Measurements from ENCODE around the gene ALK.

The ALK gene

DNA sequence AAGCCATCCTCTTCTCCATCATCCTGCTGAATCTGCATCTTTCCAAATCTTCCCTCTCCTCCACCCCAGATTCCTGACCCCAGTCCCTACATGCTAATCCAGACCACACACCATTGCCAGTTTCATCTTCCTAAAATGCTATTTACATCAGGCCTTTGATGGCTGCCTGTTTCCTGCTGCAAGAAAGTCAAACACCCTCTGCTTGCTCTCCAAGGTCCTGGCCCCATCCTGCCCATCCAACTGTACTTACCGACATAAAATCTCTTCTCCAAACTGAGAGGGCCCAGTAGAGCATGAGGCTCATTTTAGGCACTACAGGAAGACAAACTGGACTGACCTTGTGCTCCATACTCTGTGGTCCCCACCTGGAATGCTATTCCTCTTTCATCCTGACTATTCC is 19.0 kb downstream of the ALK start:
- no peak for DNase-seq (ENCODE audit: low spot score)

DNA sequence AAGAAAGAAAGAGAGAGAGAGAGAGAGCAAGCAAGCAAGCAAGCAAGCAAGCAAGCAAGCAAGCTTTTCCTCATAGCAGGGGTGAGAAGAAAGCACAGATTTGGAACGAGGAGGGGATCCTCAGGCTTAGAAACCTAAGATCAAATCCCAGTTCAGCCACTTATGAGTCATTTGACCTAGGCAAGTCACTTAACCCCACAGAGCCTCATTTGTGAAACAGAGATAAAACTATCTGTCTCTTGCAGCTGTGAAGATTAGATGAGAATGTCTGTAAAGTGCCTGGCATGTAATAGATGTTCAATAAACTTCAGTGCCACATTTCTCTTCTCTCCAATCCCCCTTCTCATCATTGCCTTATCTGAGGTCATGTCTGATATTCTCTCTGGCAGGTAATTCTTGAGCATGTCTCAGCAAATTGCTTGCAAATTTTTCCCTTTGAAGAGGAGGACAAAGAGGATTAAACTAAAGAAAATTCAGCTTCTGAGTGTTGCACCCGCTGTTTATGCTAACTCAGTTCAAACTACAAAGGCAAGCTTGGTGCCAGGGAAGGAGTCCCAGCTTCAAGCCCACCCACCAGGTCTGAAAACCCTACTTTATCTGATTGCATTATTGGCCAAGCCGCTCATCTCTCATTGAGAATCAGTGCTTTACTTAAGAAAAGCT is 20.3 kb downstream of the ALK start:
- DNase-seq (ENCODE audit: low spot score), result no peak

DNA sequence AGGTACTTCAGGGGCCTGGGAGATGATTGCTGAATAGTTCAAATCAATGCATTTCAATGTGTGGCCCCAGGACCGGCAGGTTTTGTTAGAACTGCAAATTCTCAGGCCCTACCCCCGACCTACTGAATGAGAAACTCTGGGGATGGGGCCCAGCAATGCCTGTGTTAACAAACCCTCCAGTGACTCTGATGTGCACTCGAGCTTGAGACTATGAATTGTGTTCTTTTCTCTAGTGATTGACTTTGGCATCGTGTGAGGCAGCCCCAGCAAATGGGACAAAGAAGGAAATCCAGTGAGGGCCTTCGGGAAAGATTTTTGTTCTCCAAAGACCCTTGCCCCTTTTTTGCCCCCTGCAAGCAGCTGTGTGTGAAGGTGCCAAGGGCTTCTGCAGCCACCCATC is 22.4 kb downstream of the ALK start:
- DNase-seq (ENCODE audit: low spot score), result no peak

DNA sequence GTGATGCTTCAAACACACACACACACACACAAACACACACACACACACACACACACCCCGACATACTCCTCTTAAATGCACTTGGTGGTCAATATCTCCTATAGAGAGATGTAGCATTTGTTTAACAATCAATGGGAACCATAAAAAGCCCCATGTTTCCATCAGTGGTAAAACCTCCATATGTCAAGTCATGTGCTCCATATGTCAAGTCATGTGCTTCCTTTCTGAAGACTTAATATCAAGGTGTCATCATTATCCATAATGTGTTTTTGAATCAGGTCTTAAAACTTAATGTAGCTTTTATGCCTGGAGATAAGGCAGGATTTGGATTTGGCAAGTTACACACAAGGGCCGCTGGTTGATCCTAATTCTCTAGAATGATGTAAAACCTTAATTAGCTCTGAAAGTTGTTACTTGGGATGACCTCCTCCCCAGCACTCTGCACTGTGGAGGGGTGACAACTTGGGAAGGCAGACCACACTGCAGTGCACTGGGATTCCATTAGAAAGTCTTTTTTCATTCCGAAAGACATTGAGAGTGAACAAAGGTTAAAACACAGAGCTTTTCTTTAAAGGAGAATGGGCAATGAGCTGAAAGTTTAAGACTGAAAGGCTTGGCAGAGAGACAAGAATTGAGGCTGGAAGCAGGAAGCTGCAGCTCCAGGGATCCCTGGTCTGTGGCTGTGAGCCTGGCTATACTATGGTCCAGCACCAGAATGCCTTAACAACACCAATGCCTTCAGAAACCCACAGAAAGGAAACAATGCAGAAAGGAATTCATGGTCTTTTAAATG is 26.4 kb downstream of the ALK start:
- DNase-seq (ENCODE audit: low spot score), result no peak

DNA sequence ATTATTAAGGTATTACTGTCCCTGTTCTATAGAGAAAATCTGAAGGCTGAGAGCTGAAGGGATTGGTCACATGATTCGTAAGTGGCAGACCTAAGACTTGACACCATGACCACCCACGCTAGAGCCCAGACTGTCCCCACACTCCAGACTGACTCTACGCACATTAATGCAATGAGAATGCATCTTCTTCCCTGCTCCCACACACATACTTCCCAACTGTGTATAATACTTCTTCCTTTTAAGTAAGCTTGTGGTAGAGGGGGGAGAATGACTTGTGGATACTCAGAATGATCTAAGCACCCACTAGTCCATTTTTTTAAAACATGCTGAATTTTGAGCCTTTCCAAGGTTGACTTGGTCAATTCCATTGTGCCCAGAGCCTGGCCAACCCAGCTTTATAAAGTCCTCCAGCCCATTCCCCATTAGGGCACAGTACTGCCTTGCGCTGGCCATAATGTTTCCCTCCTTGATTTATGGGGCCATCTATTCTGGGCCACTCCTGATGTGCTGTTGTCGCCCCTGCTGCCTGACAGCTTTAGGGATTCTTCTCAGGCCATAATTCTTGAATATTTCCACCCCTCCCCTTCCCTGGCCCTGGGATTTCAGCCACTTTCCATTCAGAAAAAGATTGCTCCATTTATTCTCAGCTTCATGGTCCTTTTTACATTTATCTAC is 28.7 kb downstream of the ALK start:
- DNase-seq (ENCODE audit: low spot score), result no peak

DNA sequence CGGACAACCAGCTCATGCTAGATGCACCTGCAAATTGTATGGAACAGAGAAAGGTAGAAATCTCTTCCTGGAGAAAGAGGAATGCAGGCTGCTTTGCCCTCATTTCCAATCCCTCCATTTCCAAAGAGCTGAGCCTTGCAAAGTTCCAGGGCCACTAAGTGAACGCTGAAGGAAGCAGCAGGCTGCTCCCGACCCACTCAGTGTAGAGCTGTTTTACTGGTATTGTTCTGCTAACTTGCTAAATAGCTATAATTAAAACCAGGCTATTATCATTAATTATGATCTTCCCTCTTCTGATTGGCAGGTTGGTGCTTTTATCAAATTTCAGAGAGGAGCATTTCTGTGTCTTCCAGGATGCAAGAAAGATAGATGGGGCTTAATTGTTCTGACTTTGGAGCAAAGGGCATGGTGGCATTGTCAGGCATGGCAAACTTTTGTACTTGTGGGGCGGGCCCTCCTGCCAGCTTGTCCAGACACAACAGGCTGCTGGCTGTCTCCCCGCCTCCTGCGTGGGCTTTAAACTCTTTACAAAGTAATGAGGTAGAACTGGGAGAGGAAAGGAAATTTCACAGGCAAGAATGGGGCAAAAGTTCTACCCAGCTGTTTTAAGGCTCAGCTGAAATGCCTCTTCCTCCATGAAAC is 40.2 kb downstream of the ALK start:
- DNase-seq (ENCODE audit: low spot score), result no peak

DNA sequence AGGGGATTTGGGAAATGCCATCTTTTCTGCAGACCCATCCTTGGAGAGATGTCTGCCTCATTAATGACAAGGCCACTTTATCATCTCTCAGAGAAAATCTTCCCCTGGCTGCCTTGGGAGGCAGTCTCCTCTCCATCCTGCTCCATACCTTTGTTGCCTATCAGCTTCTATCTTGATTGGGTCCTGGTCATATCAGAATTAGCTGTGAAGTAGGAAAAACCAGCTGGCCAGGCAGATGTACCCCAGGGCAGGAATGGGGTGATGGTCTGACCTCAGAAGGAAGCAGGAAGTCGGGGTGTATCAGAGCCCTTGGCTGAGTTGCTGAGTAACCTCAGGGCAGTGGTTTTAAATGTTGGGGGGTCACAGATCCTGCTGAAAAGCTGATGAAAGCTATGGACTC is 41.3 kb downstream of the ALK start:
- no peak for DNase-seq (ENCODE audit: low spot score)

DNA sequence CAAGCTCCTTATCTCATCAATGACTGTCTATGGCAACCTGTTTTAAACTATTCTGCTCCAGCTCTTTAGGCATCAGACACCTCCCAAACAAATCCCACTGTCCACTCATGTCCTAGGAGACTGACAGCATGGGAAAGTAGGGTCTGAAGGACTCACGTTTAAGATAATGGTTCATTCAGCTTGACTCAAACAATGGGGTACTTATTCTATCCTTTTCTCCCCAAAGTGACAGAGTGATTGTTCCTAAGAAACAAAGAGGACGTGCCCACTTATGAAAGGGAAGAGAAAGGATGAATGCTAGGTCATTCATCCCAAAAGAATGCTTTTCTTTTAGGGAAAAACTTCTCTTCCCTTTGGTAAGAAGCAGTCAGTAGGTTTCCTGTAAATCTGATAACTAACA is 41.9 kb downstream of the ALK start:
- DNase-seq (ENCODE audit: low spot score), result no peak

DNA sequence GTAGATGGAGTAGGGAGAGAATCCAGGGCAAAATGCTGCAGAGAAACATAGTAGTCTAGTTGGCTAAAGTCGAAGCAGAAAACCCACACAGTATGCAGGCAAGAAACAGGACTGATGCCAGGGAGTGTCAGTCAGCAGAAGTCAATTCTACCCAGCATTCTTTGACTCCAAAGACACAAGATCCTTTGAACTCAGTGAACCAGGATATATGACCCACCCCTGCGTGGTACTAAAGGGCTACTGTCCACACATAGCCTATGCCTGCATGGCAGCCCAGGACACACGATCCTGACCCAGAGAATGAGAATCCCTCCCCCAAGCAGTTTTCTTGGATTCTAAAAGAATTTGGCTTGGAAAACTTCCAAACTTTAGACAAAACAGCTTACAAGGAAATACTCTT is 42.5 kb downstream of the ALK start:
- DNase-seq (ENCODE audit: low spot score), result no peak

DNA sequence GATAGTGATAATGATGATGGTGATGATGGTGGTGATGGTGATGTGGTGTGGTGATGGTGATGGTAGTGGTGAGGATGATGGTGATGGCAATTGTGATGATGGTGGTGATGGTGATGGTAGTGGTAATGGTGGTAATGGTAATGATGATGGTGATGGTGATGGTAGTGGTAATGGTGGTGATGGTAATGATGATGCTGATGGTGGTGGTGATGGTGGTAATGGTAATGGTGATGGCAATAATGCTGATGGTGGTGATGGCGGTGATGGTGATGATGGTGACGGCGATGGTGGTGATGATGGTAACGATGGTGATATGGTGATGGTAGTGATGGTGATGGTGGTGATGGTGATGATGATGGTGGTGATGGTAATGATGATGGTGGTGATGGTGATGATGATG is 45.0 kb downstream of the ALK start:
- DNase-seq (ENCODE audit: low spot score), result no peak

DNA sequence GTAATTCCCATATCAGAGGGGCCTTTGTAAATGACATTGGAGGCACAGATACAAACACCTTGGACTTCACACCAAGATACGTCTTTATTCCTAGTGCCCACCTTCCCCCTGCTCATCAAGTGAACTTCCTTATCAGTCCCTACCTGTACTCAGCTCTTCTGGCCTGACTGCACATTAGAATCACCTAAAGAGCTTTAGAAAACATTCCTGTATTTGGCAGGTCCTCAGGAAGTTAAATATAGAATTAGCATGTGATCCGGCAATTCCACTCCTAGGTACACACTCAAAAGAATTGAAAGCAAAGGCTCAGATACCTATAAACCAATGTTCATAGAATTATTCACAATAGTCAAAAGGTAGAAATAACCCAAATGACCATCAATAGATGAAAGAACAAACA is 46.6 kb downstream of the ALK start:
- DNase-seq (ENCODE audit: low spot score), result no peak

DNA sequence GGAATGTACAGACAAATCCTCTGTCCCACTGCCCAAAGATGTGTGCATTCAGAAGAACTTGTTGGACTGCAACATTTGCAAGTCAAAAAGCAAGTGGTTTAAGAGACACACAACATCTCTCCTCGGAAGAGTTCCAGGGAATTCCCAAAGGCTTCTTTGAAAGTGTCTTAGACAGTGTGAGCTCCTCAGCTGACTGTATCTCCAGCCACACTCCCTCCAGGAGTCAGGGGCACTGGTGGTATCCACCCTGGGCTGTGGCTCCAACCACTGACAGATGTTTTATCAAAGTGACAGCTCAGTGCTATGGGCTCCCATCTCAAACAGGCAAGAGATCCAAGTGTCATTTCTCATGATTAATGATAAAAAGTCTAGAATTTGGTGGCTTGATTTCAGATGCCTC is 48.5 kb downstream of the ALK start:
- no peak for DNase-seq (ENCODE audit: low spot score)

DNA sequence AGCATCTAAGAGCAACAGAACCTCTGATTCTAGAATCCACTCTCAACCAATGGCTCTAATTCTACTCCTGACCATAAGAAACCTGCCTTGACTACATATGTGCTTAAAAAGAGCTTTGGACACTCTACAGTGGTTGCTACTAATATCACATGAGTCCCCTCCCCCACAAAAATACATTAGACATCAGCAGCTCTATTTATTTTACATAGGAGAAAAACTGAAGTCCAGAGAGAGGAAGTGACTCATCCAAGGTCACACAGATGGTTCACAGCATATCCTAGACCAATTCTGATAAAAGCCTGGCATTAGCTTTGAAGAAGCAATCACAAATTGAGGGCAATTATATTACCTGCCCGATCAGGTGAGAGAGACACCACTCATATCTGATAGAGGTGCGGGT is 49.8 kb downstream of the ALK start:
- no peak for DNase-seq (ENCODE audit: low spot score)

DNA sequence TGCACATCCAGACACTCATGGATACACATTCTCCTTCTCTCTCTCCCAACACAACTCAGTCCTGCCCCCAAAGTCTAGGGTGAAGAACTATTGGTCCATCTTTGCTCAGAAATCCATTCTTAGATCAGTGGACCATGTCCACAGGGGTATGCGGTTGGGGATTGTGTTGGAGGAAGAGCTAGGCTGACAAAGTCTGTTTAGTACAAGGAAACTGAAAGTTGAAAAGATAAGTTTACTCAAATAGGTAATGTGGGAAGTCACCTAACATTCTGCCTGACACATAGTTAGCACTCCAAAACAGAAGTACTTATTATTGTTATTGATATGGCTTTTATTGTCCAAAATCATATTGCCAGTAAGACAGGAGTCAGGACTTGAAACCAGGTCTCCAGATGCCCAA is 55.9 kb downstream of the ALK start:
- no peak for DNase-seq (ENCODE audit: low spot score)

DNA sequence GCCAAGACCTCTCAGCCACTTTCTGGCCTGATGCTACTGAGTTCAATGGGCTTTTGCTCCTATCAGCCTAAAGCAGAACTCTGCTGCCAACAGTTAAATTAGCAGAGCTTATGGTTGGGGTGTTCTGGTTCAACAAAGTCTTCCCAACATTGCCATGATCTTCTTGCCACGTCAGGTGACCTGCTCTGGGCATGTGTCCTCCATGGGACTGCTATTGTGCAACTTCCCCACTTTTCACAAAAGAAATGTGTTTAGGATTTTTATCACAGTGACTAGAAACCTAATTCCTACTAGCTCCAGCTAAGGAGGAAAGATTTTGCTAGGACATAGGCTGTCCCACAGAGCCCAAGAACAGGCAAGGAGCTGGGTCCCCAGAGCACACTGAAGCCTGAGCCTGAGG is 56.4 kb downstream of the ALK start:
- no peak for DNase-seq (ENCODE audit: low spot score)

DNA sequence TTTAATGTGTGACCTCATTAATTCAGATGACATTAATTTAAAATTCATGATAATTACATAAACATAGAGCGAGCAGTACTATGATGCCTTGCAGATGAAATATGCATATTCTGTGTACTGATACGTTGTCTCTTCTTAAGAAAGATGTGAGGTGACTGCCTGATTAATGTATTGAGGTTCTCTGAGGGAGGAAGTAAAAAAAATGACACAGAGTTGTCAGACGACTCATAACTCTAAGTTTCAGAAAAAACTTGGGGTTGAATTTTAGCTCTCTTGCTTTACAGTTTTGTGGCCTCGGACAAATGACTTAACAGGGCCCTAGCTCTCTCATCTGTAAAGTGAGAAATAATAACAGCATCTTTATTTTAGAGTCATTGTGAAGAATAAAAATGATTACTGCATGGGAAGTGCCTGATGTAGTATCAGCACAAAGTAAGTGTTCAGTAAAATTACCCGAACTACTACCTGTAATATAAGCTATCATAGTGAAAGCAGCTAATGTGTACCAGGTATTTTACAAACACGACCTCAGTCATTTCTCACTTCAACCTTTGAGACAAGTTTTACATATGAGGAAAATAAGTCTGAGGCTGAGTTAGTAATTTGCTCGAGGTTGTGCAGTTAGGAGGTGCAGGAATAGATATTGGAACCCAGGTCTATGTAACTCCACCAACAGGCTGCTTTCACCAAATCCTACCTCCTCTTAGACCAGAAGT is 65.3 kb downstream of the ALK start:
- DNase-seq (ENCODE audit: low spot score), result no peak

DNA sequence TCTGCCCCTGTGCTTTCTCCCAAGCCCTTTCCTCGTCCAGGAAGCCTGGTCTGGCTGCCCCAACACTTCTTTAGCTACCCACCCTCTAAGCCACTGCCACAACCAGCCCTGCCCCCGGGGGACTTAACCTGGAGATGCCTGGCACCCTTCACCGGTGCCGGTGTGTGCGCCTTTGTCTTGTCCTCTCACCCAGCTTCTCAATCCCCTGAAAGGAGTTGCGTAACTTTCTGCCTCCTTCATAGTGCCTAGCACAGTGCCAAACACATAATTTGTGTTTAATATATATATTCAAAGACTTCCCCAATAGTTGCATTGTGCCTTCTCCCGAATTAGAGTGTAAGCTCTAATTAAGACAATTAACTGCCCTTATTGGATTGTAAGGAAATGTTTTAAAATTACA is 70.6 kb downstream of the ALK start:
- DNase-seq (ENCODE audit: low spot score), result no peak

DNA sequence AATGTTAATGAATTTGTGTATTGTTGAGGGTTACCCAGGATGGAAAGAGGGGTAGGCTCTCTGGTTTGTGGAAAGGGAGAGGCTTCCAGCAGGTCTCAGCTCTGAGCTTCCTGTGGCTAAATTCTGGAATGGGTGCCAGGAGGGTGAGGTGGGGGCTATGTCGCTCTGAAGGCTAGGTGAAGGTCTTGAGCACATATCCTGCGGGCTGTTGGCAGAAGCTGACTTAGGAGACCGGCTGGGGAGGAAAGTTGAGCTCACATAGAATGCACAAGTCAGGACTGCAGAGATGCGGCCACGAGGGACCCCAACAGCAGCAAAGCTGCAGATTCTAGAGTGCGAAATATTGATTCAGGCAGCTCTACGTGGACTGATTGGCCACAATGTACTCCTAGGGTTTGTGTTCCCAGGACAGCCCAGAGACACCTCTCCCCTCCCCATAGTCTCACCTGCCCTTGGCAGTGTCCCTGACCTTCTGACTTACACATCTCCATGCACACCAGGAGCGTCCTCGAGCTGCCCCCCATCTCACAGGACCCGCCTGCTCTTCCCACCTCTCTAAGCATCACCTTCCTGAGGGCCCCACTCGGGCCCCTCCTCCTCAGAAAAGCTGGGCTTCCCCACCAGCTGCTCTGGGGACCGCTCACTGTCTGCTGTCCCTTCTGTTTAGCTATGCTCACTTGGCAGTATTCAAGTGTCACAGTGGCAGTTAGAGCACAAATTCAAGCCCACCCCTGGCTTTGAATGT is 72.6 kb downstream of the ALK start:
- no peak for DNase-seq (ENCODE audit: low spot score)

DNA sequence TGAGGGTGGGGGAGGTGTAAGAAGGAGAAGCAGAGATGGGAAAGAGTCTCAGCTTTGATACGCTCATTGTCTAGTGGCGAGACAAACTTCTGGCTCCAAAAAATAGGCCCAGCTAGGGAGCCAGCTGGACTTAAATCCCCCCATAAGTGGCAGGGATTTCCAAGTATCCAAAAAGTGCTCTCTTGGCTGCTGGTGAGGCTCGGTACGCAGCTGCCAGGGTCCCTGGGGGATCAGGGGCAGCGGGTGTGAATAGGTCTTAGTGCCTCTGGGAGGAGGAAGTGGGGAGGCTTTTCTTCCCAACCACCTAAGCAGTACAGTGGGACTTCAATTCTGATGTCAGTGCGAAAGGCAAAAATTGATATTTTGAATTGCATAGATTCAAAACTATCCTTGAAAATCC is 73.5 kb downstream of the ALK start:
- no peak for DNase-seq (ENCODE audit: low spot score)

DNA sequence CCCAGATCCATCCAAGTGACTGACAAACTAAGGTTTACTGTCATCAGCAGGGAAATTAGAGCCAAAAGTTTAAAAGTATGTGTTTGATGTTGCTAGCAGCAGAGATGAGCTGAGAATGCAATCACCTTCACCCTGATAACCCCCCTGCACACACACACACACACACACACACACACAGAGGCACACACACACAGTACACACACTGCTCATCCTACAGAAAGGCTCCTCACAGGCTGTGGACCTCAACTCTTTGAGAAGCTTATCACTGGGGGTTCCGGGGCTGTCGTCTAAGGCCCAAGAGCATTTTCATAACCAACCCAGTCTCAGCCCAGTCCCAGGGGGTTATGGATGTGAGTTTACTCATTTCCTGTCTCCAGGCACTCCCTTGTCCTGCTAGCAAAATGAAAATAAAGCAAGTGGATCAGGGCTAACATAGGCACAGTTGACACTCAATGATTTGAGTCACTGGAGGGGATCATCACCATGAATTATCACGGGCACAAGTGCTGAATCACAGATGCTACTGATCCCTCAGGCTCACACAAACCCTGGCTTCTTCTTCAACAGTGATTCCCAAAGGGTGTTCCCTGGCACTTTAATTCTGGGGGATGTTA is 76.6 kb downstream of the ALK start:
- no peak for DNase-seq (ENCODE audit: low spot score)

DNA sequence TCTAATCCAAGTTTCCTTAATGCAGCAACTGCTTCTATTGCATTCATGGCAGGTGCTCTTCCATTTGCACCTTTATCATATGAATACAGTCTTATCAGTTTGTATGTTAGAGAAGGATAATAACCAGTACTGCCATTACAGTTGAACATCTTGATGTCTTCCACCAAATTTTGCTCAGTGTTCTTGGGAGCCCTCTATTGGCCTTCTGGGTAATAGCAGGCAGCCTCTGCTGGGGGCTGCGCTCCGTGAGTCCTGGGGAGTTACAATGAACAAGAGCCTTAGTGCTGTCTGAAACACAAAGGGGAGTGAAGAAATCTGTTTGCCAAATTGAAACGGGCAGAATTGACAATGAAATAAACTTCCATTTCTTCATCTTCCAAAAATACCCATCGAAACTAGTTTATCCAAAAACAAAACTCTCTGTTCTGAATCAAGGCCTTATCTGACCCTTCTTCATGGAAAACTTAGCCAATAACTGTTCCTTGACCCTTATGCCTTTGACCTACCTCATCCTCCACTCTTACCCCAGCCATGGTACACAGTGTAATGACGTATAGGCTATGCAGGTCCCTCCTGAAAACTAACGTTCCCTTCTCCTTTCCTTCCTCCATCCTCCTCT is 79.9 kb downstream of the ALK start:
- DNase-seq (ENCODE audit: low spot score), result peak; percentile 54

All from Ammon's horn (tissue), 1 donor.